ENCODE measurements around the gene PARL.

PARL gene

DNA sequence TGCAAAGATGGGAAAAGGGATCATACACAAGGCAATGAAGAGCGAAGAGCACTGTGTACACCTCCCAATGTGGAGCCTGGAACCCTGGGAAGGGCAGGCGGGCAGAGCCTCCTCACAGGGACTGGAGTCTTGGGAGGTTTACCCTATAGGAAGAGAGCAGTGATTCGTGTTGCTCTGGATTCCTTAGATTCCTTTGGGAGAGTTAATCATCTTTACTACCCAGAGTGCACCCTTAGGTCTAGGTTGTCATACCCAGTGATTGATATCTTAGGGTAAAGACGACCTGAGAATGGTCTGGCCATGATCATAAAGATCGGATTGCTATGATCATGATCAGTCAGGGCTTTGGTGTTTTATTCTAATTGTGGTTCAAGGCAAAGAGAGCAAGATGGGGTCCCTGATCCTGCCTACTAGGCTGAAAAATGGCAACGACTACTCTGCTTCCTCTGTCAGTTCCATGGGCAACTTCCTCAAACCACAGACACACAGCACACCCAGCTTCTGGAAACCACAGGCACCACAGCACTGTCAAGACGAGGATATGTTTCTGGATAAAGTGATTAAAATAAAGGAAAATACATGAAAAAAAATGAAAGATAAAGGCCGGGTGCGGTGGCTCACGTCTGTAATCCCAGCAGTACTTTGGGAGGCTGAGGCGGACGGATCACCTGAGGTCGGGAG lies 38.9 kb downstream of the PARL start:
- DNase-seq, result no peak

DNA sequence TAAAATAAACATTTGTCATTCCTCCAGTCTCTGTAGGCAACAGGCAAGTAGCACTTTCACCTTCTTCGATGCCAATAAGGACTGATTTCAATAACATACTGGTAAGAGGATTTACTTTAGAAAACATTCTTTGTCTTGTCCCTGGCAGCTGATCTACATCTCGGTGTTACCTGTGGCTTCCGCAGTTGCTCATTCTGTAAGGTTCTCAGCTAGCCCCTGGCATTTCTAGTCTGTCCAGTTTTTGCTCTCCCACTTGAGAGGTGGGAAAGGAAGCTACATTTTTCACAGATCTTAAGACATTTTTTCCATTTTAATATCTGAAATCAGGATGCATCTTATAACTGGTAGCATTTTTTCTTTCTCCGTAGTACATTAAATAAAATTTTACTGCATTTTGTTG lies 39.6 kb downstream of the PARL start:
- DNase-seq, result no peak

DNA sequence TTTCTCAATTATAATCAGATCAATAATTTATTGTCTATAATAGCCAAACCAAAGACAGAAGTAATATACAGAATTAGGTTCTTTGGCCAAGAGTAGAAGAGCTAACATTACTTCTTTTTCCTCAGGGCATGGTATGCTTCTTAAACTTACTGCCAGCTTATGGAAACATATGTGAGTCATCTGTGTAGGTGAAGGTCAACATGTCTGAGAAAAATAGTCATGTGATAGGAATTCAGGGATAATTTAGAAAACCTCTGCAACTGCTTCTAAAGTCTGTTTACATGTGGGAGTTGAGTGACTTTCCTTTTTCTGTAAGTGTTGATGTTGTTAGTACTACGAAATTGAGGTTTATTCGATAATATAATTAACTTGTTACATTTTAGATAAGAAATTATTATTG lies 40.1 kb downstream of the PARL start:
- DNase-seq, result no peak

DNA sequence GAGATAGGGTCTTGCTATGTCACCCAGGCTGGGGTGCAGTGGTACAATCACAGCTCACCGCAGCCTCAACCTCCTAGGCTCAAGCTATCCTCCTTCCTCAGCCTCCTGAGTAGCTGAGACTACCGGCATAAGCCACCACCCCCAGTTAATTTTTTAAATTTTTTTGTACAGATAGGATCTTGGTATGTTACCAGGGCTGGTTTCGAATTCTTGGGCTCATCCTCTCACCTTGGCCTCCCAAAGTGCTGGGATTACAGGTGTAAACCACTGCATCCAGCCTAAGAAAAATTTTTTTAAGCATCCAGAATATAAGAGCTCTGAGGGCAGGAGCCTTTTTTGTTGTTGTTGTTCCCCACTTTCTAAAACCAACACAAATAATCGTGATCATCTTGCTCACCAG lies 44.9 kb downstream of the PARL start:
- no peak for DNase-seq

DNA sequence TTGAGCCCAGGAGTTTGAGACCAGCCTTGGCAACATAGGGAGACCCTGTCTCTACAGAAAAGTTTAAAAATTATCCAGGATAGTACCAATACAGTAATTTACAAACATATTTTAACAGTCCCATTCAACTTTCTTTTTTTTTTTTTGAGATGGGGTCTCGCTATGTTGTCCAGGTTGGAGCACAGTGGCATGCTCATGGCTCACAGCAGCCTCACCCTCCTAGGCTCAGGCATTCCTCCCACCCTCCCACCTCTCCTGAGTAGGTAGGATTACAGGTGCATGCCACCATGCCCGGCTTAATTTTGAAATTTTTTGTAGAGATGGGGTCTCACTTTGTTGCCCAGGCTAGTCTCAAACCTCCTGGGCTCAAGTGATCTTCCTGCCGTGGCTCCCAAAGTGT lies 46.8 kb downstream of the PARL start:
- DNase-seq, result no peak

DNA sequence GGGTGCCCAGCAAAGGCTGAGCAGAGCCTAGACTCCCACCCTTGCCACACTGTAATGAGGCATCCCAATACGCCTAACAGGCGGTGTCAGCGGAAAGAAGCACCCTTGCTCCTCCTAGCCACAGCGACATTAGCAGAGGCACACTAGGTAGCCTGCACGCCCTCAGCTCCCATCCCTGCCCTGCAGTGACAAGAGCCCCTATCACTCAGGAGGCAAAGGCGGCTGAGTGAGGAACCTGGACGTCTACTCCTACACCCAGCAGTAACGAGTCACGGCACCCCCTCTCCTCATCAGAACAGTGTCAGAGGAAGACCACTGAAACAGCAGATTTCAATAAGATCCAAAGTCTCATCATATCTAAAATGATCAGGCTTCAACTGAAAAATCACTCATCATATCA lies 47.3 kb downstream of the PARL start:
- no peak for DNase-seq

DNA sequence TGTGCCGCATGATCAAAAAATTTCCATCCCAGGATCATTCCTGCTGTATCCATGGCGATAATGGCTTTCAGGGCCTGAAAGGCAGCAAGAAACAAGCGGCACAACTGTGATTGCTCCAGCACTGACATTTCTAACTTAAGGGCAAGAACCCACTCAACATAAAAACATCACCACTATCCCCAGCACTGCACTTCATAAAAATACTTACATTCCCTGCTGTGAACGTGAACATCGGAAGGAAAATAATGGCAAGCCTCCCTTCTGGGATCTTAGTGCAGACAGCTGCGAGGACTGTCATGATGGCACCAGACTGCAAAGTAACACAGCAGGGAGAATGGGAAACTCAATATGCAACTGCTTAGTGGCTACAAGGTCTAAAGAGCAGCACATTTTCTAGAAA lies 51.2 kb downstream of the PARL start:
- no peak for DNase-seq

DNA sequence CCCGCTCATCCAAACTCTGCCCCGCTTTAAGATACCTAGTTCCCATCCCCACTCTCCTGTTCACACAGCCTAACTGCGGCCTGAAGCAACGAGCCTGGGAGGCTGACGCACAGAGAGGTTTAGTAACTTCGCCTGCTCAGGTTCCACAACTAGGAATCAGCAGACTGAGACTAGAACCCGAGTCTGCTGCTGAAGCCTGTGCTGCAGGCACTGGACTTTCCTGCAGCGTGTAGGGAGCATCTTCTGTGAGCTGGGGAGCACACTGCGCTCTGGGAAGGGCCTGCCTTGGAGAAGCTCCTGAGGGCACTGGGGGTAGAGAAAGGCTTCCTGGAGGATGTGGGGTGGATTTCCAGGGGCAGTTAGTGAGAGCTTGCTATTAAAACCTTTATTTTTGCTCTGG lies 54.5 kb downstream of the PARL start:
- DNase-seq, result no peak

DNA sequence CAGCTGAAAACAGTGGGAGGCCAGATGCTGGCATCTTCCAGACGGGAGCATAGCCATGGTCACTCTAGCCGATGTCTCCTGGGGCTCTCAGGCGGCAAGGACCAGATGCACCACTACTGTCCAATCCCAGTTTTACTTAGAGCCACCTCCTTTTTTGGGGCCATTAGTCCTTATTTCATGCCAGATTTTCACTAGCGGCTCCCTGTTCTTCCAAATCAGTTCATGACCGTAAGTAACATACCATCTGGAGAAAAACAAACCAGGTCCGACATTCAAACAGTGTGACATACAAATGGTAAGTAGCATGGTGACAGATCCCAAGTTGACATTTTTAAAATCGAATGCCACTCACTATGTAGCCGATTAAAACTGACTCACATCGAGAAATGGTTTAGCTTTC lies 55.2 kb downstream of the PARL start:
- no peak for DNase-seq

DNA sequence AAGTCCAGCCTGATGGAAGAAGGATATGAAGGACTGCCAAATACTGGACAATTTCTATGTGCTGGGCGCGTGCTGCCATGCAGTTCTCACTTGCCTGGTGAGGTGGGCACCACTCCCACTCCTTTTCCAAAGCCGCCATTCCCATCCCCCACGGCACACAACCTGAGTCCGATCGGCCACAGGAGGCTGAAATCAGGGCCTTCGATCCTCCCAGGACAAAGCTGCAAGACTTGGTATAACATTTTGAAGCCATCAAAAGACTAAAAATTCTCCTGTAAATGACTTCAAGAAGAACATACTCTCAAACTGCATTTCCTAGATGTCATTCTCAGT lies 56.2 kb downstream of the PARL start:
- no peak for DNase-seq

DNA sequence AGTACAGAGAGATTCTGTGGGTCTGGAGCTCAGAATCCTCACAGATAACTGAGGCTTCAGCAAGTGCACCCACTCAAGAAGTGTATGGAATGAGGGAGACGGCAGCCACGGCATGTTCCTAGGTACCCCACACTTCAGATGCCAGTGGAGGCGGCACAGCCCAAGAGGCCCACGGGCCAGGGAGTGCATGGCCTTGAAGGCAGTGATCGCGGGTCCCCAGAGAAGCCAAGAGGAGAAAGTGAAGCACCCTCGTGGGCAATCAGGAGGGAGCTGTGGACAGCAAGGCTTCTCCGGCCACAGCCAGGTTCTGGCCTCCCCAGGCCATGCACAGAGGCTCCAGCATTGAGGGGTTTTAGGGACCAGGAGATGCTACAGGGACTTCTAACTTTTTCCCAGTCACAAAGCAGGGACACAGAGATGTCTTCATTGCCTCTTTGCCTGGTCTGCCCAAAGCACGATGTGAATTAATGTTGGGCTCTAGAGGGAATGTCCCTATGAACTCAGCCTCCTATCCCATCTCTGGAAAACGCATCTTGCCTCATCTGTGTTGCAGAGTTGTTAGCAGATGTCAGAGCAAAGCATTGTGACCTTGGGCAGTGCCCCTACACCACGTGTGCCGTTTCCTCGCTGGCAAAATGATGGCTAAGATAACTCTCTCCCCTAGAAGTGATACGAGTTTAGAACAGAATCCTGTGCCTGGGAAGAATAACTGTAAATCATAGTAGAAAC lies 56.7 kb downstream of the PARL start:
- DNase-seq, result no peak

DNA sequence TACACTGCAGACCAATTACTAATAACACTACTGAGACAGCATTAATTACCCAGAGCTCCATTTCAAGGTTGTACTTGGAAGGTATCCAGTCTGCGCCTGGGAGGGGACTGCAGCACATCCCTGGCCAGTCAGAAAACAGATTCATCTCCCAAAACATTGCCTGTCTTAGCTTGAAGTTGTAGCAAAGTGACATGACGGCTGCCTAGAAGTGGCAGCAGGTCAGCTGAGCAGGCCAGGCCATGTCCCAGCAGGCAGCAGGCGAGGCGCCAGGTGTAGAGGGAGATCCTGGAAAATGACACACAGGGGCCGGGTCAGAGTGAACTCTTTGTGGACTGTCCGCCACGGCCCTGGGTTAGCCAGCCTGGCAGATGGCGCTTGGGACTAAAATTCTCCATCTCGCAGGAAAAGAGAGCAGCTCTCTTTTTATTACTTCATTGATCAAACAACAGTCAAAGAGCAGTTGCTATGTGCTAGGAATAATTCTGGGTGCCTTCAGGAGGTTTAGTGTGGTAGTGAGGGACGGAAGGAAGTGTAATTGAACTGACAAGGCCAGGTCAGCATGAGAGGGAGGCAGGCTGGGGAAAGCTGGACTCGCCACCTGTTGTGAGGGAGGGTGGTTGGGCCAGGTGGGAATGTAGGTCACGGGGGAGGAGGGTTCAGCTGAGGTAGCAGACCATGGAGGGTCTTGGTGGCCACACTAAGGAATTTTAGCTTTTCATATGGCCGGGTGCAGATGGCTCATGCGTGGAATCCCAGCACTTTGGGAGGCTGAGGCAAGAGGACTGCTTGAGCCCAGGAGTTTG lies 58.0 kb downstream of the PARL start:
- DNase-seq, result no peak

DNA sequence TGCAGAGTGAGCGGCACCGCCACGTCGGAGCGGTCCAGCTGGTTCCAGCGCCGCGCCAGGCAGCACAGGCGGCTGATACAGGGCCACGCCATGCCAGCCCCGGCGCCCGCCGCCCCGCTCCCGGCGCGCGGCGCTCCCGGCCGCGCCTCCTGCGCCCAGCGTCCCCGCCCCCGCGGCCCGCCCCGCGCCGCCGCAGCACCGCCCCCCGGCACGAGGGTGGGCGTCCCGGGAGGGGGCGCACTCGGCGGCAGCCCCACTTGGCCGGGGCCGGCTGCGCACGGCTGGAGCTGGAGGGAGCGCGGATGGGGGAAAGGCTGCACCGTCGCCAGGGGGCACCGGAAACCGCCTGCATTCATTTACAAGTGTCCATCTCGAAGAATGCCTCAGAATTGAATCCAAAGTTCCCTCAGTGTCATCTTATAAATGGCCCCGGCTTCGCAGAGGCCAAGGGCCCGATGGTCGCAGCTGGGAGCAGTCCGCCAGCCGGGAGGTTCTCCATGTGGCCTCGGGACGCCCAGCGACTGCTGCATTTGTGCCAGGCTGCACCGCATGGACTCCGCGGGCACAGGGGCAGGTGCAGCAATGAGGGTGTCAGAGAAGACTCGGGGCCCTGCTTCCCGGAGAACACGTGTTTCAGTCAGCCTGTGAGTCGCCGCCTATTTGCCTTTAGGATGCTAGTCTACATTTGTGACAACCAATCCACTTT lies 59.1 kb downstream of the PARL start, which contains the start of gene MAP6D1:
MAP6D1 (minus strand) TSS at position 122 of the 706 bp plus-strand sequence; CDS start at position 92, 30 bp downstream.
- peak in 3 of 5 donors; percentile 16 to 34 (median 19) for DNase-seq

DNA sequence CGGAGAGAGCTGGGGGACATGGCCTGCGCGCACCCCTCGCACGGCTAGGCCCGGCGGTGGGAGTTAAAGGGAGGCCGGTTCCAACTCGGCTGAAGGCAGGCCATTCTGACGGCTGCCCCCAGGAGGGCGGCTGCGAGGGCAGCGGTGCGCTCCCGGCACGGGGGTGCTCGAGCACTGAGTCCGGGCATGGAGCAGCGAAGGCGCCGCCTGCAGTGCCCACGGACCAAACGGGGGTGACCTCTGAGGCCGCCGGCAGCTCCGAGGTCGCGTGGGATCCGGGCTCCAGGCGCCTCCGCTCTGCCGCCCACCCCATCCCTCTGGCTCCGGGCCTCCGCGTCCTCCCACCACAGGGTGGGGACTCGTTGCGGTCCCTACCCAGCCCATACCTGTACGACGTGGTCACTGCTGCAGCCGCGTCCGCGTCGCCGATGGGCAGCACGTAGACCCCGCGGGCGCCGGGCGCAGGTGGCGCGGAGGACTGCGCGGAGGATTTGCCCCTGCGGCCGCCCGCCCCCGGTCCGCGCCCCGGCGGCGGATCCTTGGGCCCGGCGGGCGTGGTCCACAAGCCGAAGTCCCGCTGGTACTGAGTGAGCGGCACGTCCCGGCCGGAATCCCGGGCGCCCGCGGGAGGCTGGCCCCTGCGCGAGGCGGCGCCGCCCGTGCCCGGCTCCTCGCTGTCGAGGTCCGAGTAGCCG lies 59.8 kb downstream of the PARL start:
- peak in 1 of 5 donors; percentile 12 for DNase-seq

DNA sequence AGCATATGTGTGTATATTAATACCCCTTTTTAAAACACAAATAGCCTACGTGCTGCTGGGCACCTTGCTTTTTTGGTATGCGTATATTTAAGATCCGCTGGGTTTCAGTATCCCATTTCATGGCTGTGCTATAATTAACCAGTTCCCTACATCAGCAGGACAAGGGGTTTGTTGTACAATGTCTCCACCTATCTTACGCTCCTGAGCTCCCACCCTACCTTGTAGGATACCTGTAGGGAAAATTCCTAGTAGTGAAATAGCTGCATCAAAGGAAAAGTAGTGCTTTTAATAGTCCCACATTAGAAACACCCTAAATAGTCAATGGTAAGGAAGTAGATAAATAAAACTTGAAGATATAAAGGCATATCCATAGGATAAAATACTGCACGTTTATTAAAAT lies 60.7 kb downstream of the PARL start:
- no peak for DNase-seq

DNA sequence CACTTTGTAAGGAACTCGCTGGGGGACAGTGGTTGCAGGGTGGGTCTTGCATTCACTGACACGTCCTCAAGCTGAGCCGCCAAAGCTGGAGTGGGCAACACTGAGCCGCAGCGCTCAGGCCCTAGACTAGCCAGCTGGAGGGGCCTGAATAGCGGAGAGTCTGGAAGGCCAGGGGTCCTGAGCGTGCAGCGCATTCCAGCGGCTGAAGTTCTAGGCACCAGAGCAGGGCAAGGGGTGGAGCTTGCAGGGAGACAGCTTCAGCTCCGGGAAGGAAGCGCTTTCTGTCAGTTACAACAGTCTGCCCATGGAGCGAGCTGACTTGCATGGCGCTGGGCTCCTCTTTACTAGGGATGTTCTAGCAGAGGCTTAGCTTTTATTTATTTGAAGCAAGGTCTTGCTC lies 62.0 kb downstream of the PARL start:
- no peak for DNase-seq

DNA sequence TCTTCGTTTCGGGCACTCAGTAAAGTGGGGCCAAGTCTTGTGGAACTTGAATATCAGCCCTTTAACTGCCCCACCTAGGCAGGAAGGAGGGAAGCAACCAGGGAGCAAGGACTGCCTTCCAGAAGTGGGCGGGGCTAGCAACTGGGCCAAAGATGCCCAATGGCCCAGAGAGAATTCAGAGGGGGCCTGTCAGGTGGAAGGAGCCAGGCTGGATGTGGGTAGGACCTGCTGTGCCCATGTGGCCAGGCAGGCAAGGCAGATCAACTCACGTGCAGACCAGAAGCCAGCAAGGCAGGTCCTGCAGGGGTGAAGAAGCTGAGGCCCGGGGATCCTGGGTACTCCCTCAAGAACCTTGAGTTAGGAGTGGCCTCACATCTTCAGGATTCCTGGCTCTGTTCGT lies 64.8 kb downstream of the PARL start:
- no peak for DNase-seq

DNA sequence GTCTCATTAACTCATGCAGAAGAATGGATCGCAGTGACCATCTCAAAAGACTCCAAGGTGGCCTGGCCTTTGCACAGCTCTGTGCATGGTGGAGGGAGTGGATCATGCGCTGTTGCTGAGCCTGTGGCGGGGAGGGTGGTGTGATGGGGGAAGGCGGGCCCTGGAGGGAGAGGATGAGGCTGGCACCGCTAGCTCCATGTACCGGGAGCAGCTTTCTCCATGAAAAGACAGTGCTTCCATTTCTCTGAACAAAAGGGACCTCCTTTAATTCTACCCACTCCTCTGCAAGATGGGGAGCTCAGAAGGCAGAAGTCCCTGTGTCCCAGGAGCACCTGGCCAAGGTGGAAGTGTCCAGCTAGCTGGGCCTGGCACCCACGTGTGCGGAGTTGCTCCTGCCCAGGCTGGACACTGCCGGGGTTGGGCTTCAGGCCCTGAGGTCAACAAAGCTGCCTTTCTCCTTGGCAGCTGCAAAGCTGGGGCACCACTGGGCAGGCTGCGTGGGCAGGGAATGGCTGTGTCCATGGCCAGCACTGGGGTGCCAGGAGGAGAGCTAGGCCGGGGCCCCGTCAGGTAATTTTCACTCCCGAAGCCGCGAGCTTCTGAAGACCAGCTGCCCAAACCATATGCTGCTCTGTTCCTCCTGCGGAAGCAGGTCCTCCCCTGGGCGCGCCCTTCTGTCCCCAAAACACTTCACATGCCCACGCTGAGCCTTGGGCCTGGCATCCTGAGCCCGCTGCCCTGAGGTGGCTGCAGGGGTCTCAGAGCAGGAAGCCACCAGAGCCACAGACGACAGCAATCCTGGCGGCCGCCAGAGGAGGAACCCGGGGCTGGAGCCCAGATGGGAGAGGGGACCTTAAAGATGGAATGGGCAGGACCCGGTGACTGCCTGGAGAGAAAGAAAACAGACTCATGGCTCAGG lies 65.7 kb downstream of the PARL start:
- DNase-seq, result no peak

DNA sequence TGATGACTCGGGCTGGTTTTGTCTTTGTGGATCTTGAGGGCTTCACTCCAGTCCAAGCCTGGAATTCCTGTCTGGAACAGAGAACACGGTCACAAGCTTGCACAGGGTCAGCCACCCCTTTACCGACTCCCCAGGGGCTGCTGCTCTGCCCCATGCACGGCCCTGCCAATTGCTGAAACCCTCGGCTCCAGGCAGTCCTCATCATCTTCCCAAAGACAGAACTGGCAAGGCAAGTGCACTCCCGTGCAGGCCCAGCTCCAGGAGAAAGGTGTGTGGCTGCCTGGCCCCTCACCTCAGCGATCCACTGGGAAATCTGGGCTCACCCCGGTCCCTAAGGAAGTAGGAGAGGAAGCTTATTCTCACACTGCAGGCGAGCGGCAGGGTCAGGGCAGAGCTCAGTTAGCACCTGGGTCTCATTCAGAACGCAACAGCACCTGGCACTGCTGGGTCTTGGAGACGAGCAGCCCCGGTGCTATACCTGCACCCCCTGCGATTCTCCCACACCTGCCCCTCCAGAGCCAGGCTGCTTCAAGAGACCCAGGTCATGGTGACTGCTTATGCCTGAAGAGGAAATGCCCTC lies 66.5 kb downstream of the PARL start:
- DNase-seq, result no peak

DNA sequence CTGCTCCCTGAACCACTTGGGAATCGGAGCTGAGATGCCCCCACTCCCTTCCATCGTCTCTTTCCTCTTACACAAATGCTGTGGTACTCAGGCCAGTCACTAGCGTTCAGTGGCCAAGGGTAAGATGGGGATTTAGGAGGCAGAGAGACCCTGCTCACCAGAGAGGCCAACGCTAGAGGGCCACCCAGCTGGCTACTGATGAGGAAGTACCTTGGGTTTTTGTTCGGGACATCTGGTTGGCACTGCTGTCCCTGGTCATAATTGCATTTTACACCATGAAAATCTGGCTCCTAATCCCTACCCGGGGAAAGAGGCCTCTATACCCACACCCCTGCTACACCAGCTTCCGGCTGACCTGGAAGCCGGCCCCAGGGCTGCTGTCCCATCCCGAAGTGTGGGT lies 67.0 kb downstream of the PARL start:
- DNase-seq, result no peak
